Ascending aorta (tissue), 2 donors: ENCODE measurements around the gene MANEAL. TPM values are rescaled to one million over a fixed set of nuclear protein-coding genes. Genes with fewer than 3 reads are reported as not detected.

Experiments
- DNase-seq, 2 donors: peaks; one replicate each; pipeline ENCODE4 v3.0.0-alpha.2; 2019; ENCODE audit warnings: low spot score in 2 of 2
- H3K27ac ChIP-seq, 2 donors: fragments of 200-600 bp; sonication (generic); one replicate each; pipeline ENCODE4 v1.5.1; 2016 to 2017; ENCODE audit warnings: mild to moderate bottlenecking in 1 of 2
- H3K27me3 ChIP-seq: fragments of 200-600 bp; sonication (generic); one replicate; pipeline ENCODE4 v1.5.1; 2017
- H3K36me3 ChIP-seq, 2 donors: fragments of 200-600 bp; sonication (generic); one replicate each; pipeline ENCODE4 v1.5.1; 2016
- H3K4me1 ChIP-seq, 2 donors: fragments of 200-600 bp; sonication (generic); one replicate each; pipeline ENCODE4 v1.5.1; 2016 to 2017; ENCODE audit warnings: mild to moderate bottlenecking in 1 of 2
- H3K4me3 ChIP-seq, 2 donors: fragments of 200-600 bp; sonication (generic); one replicate each; pipeline ENCODE4 v1.5.1; 2016 to 2017; ENCODE audit warnings: mild to moderate bottlenecking in 1 of 2
- H3K9me3 ChIP-seq, 2 donors: fragments of 200-600 bp; sonication (generic); one replicate each; pipeline ENCODE4 v1.5.1; 2016
- intact Hi-C: fragments of 100-400 bp; cut with DNase I; formaldehyde crosslinking; loops from one replicate; pipeline ENCODE4 v1.15.1; 2023
- total RNA-seq: library from RNA; depleted of rRNA; stranded (reverse); fragments of >200 nt; gene quantifications from one replicate; pipeline ENCODE4 v1.1.0, GENCODE V29; 2016
- TF ChIP-seq, protein P1 (sequence below), 3 experiments: fragments of 200-600 bp in 2 of 3; fragments of 450-650 bp in 1 of 3; sonication (generic) in 2 of 3; IDR thresholded peaks; one replicate each; pipeline ENCODE4 v1.5.1; 2016 to 2019; ENCODE audit warnings: antibody characterized with exemption in 3 of 3, mild to moderate bottlenecking in 1 of 3, moderate library complexity in 1 of 3

The MANEAL gene
- total RNA-seq, 1 donor from 2014 or later: 0.43 TPM

DNA sequence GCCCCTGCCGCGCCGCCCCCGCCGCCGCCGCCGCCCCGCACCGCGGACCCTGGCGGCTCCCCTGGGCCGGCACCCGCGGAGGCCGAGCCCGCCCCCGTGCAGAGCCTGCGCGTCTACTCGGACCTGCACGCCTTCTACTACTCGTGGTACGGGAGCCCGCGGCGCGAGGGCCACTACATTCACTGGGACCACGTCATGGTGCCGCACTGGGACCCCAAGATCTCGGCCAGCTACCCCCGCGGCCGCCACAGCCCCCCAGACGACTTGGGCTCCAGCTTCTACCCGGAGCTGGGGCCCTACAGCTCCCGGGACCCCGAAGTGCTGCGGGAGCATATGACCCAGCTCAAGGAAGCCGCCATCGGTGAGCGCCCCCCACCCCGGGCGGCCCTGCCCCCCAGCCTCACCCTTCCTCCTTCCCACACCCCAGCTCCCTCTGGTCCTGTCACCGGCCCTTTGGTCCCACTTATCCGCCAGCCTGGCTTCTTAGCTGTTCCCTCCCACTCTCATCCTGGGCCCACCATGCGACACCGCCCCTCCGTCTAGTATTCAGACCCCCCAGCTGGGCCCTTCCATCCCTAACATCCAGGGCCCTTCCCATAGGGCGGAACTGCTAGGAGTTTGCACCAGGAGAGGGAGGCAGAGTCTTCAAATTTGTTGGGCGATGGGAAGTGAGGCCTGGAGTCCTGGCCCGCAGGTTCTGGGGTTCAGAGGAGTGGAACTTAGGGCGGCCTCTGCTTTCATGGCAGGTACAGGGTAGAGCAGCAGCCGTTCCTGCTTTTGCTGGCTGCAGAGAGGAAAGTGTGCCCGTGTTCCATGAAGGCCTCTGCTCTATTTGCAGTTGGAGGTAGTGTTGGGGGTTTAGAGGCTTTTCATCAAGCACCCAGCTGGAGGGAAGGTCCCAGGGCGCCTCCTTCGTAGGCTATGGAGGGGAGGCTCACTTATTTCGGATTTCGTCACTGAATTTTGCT lies 1.0 kb downstream of the MANEAL start:
- peak in 1 of 2 donors; percentile 56 for DNase-seq
- H3K9me3 ChIP-seq: no peaks in the 10 kb centered on the region
- TF ChIP-seq, protein P1, sequence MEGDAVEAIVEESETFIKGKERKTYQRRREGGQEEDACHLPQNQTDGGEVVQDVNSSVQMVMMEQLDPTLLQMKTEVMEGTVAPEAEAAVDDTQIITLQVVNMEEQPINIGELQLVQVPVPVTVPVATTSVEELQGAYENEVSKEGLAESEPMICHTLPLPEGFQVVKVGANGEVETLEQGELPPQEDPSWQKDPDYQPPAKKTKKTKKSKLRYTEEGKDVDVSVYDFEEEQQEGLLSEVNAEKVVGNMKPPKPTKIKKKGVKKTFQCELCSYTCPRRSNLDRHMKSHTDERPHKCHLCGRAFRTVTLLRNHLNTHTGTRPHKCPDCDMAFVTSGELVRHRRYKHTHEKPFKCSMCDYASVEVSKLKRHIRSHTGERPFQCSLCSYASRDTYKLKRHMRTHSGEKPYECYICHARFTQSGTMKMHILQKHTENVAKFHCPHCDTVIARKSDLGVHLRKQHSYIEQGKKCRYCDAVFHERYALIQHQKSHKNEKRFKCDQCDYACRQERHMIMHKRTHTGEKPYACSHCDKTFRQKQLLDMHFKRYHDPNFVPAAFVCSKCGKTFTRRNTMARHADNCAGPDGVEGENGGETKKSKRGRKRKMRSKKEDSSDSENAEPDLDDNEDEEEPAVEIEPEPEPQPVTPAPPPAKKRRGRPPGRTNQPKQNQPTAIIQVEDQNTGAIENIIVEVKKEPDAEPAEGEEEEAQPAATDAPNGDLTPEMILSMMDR (IDR thresholded peaks at IDR 0.05): no peak
- peaks cover 1 to 2% of the 10 kb centered on the region in 2 donors for H3K36me3 ChIP-seq
- H3K27me3 ChIP-seq: no peaks in the 10 kb centered on the region
- peaks cover 10 to 14% of the 10 kb centered on the region in 2 donors for H3K4me1 ChIP-seq
- intact Hi-C loops: no loop called here
- H3K27ac ChIP-seq: no peak overlapping the region
- peak overlapping the region; percentile 68 to 84 for H3K4me3 ChIP-seq

DNA sequence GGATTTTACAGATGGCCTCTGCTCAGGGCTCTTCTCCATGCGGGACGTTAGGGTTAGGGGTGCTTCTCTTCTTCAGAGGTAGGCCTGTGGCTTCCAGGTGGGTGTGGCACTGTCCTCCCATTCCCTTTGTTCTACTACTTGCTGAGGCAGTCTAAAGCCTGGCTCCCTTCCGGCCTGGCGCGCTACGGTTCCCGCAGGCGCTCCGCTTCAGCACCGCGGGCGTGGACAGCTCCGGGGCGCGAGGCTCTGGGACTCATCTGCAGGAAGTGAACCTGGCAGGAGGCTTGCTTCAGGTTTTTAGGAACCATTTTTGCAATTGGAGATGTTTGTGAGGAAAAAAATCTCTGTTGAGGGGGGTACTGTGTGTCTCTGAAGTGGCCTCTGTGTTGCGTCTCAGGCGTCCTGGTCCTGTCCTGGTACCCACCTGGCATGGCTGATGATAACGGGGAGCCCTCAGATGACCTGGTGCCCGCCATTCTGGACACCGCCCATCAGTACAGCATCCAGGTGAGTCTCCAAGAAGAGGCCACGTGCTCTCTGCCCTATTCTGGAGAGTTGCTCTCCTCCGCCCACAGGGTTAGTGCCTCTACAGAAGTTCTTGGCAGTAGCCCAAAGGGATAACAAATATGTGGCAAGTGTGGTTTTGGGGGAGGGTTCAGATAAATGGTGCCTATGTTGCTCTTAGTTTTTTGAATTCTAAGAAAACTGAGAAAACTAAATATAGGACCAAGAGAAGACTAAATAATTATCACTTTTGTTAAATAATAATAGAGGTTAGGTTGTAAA lies 1.9 kb downstream of the MANEAL start:
- Histone ChIP-seq H3K36me3 (peaks cover 6 to 8% of the 10 kb centered on the region in 2 donors), H3K27me3 (no peaks in the 10 kb centered on the region), H3K27ac (no peak overlapping the region), H3K4me1 (peaks cover 10 to 14% of the 10 kb centered on the region in 2 donors), H3K9me3 (no peaks in the 10 kb centered on the region), H3K4me3 (peak overlapping the region in 1 of 2 donors; percentile 84)
- TF ChIP-seq, protein P1 (IDR thresholded peaks at IDR 0.05): no peak
- DNase-seq: peak in 1 of 2 donors; percentile 69
- intact Hi-C loops: no loop called here

DNA sequence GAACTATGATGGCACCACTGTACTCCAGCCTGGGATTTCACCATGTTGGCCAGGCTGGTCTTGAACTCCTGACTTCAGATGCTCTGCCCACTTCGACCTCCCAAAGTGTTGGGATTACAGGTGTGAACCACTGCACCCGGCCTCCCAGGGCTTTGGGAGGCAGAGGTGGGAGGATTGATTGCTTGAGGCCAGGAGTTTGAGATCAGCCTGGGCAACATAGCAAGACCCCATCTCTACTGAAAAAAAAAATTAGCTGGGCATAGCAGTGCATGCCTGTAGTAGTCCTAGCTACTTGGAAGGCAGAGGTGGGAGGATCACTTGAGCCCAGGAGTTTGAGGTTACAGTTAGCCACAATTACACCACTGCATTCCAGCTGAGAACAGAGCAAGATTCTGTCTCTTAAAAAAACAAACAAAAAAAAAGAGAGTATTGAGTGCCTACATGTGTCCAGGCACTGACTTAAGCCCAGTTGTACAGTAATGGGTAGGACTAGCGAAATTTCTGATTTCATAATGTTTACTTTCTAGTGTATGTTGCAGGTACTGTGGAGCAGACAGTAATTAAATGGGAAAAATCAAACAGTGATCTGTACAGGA lies 4.2 kb downstream of the MANEAL start:
- peaks cover 10 to 14% of the 10 kb centered on the region in 2 donors for H3K4me1 ChIP-seq
- H3K27ac ChIP-seq: no peak overlapping the region
- H3K27me3 ChIP-seq: no peaks in the 10 kb centered on the region
- H3K36me3 ChIP-seq: peaks cover 21 to 27% of the 10 kb centered on the region in 2 donors
- intact Hi-C loops: no loop called here
- H3K9me3 ChIP-seq: no peaks in the 10 kb centered on the region
- TF ChIP-seq, protein P1 (IDR thresholded peaks at IDR 0.05): no peak
- no peak for DNase-seq
- no peak overlapping the region for H3K4me3 ChIP-seq

DNA sequence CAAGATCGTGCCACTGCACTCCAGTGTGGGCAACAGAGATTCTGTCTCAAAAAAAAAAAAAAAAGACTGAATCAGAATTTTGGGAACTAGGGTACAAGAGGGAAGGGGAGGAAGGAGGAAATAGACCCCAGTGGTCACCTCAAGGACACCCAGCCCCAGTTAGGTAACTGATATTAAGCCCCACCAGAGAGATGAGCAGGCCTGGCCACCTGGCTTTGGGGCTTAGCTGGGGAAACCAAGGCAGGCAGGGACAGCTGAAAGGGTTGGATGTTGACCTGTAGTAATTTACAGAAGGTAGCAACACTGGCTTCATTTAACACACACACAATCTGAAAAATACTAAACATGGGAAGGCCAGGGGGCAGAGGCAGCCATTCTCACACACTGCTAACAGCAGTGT lies 8.8 kb downstream of the MANEAL start:
- DNase-seq: no peak
- intact Hi-C loops: no loop called here
- H3K27me3 ChIP-seq: no peaks in the 10 kb centered on the region
- TF ChIP-seq, protein P1 (IDR thresholded peaks at IDR 0.05): no peak
- H3K27ac ChIP-seq: no peak overlapping the region
- H3K4me3 ChIP-seq: no peak overlapping the region
- H3K4me1 ChIP-seq: peaks cover 6 to 8% of the 10 kb centered on the region in 2 donors
- peaks cover 54 to 62% of the 10 kb centered on the region in 2 donors for H3K36me3 ChIP-seq
- H3K9me3 ChIP-seq: no peaks in the 10 kb centered on the region

DNA sequence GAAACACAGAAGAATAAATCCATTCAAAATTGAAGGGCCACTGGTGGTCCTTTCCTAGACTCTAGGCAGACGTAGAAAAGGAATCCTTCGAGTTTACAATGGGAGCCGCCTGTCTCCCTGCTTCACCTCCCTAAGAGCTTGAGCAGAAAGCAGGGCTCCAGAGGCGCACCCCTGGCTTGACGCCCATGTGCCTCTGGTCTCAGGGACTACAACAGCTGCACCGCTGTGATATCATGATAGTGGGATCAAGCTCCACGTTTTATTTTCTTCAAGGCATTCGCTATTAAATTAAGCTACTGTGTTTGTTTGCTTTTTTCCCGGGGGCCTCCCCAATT lies 13.5 kb downstream of the MANEAL start:
- Histone ChIP-seq H3K27me3 (no peaks in the 10 kb centered on the region), H3K9me3 (no peaks in the 10 kb centered on the region), H3K36me3 (peaks cover 39 to 42% of the 10 kb centered on the region in 2 donors), H3K4me3 (peak overlapping the region; percentile 90 to 92), H3K27ac (peak overlapping the region; percentile 98 to 99), H3K4me1 (peaks cover 6 to 15% of the 10 kb centered on the region in 2 donors)
- TF ChIP-seq, protein P1 (IDR thresholded peaks at IDR 0.05): no peak
- intact Hi-C loops: loop anchor here (5.0 kb wide), 2 partner anchors 190 to 210 kb away; partner anchors contain the start of gene GNL2
- no peak for DNase-seq
